Pancreas (tissue), 10 donors: Measurements from ENCODE around the gene A1BG. TPM values are rescaled to one million over a fixed set of nuclear protein-coding genes. Genes with fewer than 3 reads are reported as not detected.

Source experiments
- ATAC-seq, 4 donors: fragments of 200-7000 bp; cut with Tn5 transposase; one replicate each; pipeline versions ENCODE4 v1.8.0 to v1.9.1; 2020; ENCODE audit warnings: mild to moderate bottlenecking in 4 of 4, moderate library complexity in 4 of 4
- DNase-seq, 6 donors: peaks; one replicate each; pipeline ENCODE4 v3.0.0-alpha.2; 2020
- FAIRE-seq: peaks from 2 replicates; lab custom pipeline; 2012; peaks lifted over from hg19 to GRCh38; lab: Jason Lieb, UNC
- H3K27ac ChIP-seq, 4 donors: fragments of 200-600 bp; sonication (generic); 1 replicate in 3 of 4; 2 replicates in 1 of 4; pipeline versions ENCODE4 v1.5.0 to v1.8.0; 2020
- H3K27me3 ChIP-seq, 4 donors: fragments of 200-600 bp; one replicate each; pipeline ENCODE4 v1.8.0; 2021
- H3K36me3 ChIP-seq, 3 donors: fragments of 200-600 bp; sonication (generic) in 1 of 3; one replicate each; pipeline versions ENCODE4 v1.5.0 to v1.8.0; 2020 to 2021
- H3K4me1 ChIP-seq, 3 donors: fragments of 200-600 bp; one replicate each; pipeline ENCODE4 v1.8.0; 2021
- H3K4me3 ChIP-seq, 4 donors: fragments of 200-600 bp; sonication (generic) in 2 of 4; one replicate each; pipeline versions ENCODE4 v1.5.0 to v1.8.0; 2020 to 2021
- H3K9me3 ChIP-seq, 4 donors: fragments of 200-600 bp; one replicate each; pipeline ENCODE4 v1.8.0; 2021
- WGBS, 2 donors: extraction: QIAGEN DNeasy Blood & Tissue Kit; methylation state at CpG; one replicate each; pipeline ENCODE4 v1.1.7; 2013; 5-methylcytosine and 5-hydroxymethylcytosine counted together
- intact Hi-C, 3 donors: fragments of 100-400 bp; cut with DNase I; formaldehyde crosslinking; loops; one replicate each; pipeline versions ENCODE4 v1.11.1 to v1.14.2; 2022
- polyA plus RNA-seq, 2 donors: library from polyadenylated mRNA; stranded (reverse); fragments of 200-250 nt; gene quantifications; one replicate each; pipeline ENCODE4 v1.2.3, GENCODE V29; 2013
- total RNA-seq, 6 donors: library from RNA; stranded (reverse); fragmentation: NEBNext Ultra II Directional in 4 of 6; extraction: Animal tissue kit (Norgen Biotek cat#: 25700) in 4 of 6; gene quantifications; one replicate each; pipeline versions ENCODE4 v1.2.1 to v1.2.4, GENCODE V29; 2021 to 2023
- TF ChIP-seq, protein P1 (sequence below), 4 donors: fragments of 200-600 bp; sonication (generic) in 3 of 4; IDR thresholded peaks; one replicate each; pipeline versions ENCODE4 v1.5.0 to v1.8.0; 2021; ENCODE audit warnings: antibody characterized with exemption in 4 of 4
- donor health status: healthy with polysubstance abuse.
- donor health status: DM: no; HTN: no; CAD: no; lungs with moderate emphysema.
- donor health status: DM: no; HTN: no; CAD: no.
- donor health status: control.
- donor health status: control.
- donor health status: Bipolar disorder and iron deficiency.
- donor health status: DM: yes; HTN: yes; CAD: no.
- donor health status: DM: no; HTN: no; CAD: no.
- donor health status: DM: no; HTN: no; CAD: no.
- donor health status: DM: yes; HTN: yes; CAD: no.

The A1BG gene, protein sequence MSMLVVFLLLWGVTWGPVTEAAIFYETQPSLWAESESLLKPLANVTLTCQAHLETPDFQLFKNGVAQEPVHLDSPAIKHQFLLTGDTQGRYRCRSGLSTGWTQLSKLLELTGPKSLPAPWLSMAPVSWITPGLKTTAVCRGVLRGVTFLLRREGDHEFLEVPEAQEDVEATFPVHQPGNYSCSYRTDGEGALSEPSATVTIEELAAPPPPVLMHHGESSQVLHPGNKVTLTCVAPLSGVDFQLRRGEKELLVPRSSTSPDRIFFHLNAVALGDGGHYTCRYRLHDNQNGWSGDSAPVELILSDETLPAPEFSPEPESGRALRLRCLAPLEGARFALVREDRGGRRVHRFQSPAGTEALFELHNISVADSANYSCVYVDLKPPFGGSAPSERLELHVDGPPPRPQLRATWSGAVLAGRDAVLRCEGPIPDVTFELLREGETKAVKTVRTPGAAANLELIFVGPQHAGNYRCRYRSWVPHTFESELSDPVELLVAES
- 10 to 100 TPM in 1 of 6 donors, 1 to 10 TPM in 5; 3.3 to 10.6 (median 5.9) TPM for total RNA-seq
- polyA plus RNA-seq: 10 to 100 TPM; 22.3 to 49.0 TPM

DNA sequence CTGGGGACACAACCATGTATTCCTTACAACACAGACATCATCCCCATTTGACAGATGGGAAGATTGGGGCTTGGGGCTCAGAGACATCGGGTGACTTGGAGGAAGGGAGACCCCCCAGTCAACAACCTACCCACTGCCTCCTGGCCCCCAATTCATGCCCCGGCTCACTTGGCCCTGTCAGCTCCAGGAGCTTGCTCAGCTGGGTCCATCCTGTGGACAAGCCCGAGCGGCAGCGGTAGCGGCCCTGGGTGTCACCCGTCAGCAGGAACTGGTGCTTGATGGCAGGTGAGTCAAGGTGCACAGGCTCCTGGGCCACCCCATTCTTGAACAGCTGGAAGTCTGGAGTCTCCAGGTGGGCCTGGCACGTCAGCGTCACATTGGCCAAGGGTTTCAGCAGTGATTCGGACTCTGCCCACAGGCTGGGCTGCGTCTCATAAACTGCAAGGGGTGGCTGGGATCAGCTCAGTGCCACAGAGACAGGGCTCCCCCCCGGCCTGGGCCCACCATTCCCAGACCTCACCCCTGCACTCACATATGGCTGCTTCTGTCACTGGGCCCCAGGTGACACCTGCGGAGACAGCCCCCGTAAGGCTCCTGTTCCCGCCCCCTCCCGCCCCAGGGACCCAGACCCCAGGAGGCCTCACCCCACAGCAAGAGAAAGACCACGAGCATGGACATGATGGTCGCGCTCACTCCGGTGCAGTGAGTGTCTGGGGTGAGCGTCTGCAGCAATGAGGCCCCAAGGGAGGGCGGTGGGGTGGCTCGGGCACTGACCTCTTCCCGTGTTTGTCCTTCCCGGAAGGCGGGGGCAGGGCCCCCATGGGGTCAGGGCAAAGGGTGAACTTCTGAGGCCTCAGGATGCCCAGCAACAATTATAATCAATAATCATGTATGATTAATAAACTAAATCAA lies at the start of gene A1BG:
Gene A1BG, minus strand, starts transcription at position 733 of the 912 bp plus-strand sequence. Its CDS starts 55 bp downstream, at position 678.
- no peak within 1 kb of the TSS for H3K4me3 ChIP-seq
- ATAC-seq (no peak), FAIRE-seq (no peak), DNase-seq (no peak)
- no peaks in the 10 kb centered on the region for H3K4me1 ChIP-seq
- H3K36me3 ChIP-seq: no peaks in the 10 kb centered on the region
- H3K27ac ChIP-seq: no peak within 1 kb of the TSS
- intact Hi-C loops: no loop called here
- 61 to 66% methylated on average over 26 of the region's 26 CpGs for WGBS, 2 donors
- TF ChIP-seq, protein P1, sequence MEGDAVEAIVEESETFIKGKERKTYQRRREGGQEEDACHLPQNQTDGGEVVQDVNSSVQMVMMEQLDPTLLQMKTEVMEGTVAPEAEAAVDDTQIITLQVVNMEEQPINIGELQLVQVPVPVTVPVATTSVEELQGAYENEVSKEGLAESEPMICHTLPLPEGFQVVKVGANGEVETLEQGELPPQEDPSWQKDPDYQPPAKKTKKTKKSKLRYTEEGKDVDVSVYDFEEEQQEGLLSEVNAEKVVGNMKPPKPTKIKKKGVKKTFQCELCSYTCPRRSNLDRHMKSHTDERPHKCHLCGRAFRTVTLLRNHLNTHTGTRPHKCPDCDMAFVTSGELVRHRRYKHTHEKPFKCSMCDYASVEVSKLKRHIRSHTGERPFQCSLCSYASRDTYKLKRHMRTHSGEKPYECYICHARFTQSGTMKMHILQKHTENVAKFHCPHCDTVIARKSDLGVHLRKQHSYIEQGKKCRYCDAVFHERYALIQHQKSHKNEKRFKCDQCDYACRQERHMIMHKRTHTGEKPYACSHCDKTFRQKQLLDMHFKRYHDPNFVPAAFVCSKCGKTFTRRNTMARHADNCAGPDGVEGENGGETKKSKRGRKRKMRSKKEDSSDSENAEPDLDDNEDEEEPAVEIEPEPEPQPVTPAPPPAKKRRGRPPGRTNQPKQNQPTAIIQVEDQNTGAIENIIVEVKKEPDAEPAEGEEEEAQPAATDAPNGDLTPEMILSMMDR (IDR thresholded peaks at IDR 0.05): no peak
- H3K27me3 ChIP-seq: peaks cover 0 to 13% (median 2%) of the 10 kb centered on the region in 4 donors
- no peaks in the 10 kb centered on the region for H3K9me3 ChIP-seq

DNA sequence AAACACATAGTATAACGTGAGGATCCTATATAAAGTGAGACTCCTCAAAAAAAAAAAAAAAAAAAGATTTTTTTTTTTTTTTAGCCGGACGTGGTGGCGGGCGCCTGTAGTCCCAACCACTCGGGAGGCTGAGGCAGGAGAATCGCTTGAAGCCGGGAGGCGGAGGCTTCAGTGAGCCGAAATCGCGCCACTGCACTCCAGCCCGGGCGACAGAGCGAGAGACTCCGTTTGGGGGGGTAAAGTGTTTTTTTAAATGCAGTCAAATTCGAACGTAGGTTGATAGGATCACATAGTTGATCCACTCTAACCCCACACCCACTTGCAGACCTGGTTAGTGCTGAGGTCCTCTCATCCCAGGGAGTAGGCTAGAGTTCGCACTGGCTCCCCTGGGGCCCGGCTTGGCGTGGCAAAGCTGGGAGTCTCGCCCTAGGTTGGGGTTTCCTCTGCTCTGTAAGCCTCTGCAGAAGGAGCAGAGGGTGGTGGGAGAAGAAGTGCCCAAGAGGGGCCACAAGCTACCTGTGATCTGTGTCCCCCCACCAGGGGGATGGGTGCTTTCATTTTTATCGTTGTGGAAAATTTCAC lies 48.6 kb upstream of the A1BG start:
- 17 to 32% methylated on average over 23 of the region's 23 CpGs for WGBS, 2 donors
- H3K9me3 ChIP-seq: no peaks in the 10 kb centered on the region
- intact Hi-C loops: no loop called here
- H3K36me3 ChIP-seq: no peaks in the 10 kb centered on the region
- TF ChIP-seq, protein P1 (IDR thresholded peaks at IDR 0.05): no peak
- H3K27me3 ChIP-seq: no peaks in the 10 kb centered on the region
- peak overlapping the region in 3 of 4 donors; percentile 31 to 50 (median 48) for H3K4me3 ChIP-seq
- DNase-seq: peak in 2 of 6 donors; percentile 28 to 55
- peaks cover 0 to 8% (median 8%) of the 10 kb centered on the region in 3 donors for H3K4me1 ChIP-seq
- no peak for ATAC-seq
- FAIRE-seq: no peak
- H3K27ac ChIP-seq: peak overlapping the region in 3 of 4 donors; percentile 55 to 66 (median 62)

DNA sequence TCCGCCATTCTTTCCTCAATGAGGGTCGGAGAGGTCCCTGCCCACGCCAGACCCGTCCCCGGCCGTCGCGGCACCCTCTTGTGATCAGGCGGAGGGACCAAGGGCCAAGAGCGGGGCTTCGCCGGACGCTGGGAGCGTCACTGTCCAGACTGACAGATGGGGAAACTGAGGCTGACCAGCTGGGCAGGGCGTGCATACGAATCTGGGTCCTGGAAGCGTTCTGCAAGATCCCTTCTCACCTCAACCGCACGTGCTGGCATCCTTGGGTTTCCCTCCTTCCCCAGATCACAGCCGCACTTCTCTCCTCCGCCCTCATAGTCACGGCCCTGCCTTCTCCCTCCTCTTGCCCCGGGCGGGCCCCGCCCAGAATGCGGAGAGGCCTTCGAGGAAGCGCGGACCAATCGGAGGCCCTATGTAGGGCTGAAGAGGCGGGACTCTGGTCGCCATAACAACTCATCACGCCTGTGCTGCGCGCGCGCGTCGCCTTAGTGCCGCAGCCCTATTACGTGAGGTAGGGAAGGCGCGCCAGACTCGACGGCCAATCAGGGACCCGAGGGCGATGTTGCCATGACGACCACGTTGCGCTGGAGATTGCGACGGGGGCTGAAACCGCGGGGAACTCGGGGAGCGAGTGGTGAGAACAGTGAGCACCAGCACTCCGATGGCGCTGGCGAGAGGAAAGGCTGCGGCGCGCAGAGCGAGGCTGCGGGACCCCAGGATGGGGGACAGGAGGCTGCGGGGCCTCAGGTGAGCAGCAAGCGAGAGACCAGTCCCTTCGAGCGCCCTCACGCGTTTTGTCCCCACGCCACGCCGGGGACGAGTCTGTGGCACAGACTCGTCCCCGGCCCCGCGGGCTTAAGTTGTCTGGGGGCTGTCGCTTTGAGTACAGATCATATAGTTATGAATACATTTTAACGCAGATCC lies 47.9 kb upstream of the A1BG start:
- TF ChIP-seq, protein P1 (IDR thresholded peaks at IDR 0.05): no peak
- Histone ChIP-seq H3K27me3 (no peaks in the 10 kb centered on the region), H3K4me1 (peaks cover 0 to 8% (median 8%) of the 10 kb centered on the region in 3 donors), H3K27ac (peak overlapping the region in 3 of 4 donors; percentile 55 to 66 (median 62)), H3K4me3 (peak overlapping the region; percentile 31 to 50 (median 40)), H3K9me3 (no peaks in the 10 kb centered on the region), H3K36me3 (no peaks in the 10 kb centered on the region)
- WGBS, 2 donors: 2% methylated on average over 73 to 80 of the region's 80 CpGs
- ATAC-seq: peak; percentile 97 to 99 (median 98)
- peak; percentile 99 to 100 (median 100) for DNase-seq
- FAIRE-seq: peak; percentile 91
- intact Hi-C loops: no loop called here
